Uterus (tissue), 4 donors: Measurements from ENCODE around the gene ASXL3. TPM values are rescaled to one million over a fixed set of nuclear protein-coding genes. Genes with fewer than 3 reads are reported as not detected.

Source experiments
- DNase-seq, 2 donors: peaks; one replicate each; pipeline ENCODE4 v3.0.0-alpha.2; 2019 to 2020
- H3K27ac ChIP-seq, 2 donors: fragments of 200-600 bp; sonication (generic); 1 replicate in 1 of 2; 2 replicates in 1 of 2; pipeline ENCODE4 v1.5.1; 2016 to 2018
- H3K27me3 ChIP-seq, 2 donors: fragments of 200-600 bp; sonication (generic); one replicate each; pipeline ENCODE4 v1.5.1; 2018 to 2019; ENCODE audit warnings: control low read depth in 1 of 2
- H3K36me3 ChIP-seq, 2 donors: fragments of 200-600 bp; sonication (generic); one replicate each; pipeline ENCODE4 v1.5.1; 2019; ENCODE audit warnings: control low read depth in 1 of 2
- H3K4me1 ChIP-seq, 2 donors: fragments of 200-600 bp; sonication (generic); one replicate each; pipeline ENCODE4 v1.5.1; 2018 to 2019; ENCODE audit warnings: control low read depth in 1 of 2
- H3K4me3 ChIP-seq, 2 donors: fragments of 200-600 bp; sonication (generic); 1 replicate in 1 of 2; 2 replicates in 1 of 2; pipeline ENCODE4 v1.5.1; 2018 to 2019; ENCODE audit warnings: mild to moderate bottlenecking in 1 of 2
- H3K9me3 ChIP-seq, 2 donors: fragments of 200-600 bp; sonication (generic); one replicate each; pipeline ENCODE4 v1.5.1; 2019; ENCODE audit warnings: control low read depth in 1 of 2
- POLR2A ChIP-seq, 2 donors: fragments of 450-650 bp; IDR thresholded peaks; one replicate each; pipeline ENCODE4 v1.6.1; 2016; ENCODE audit warnings: antibody characterized with exemption in 2 of 2, mild to moderate bottlenecking in 1 of 2, moderate library complexity in 1 of 2
- intact Hi-C: fragments of 100-400 bp; cut with DNase I; formaldehyde crosslinking; loops from one replicate; pipeline ENCODE4 v1.15.1; 2023; ENCODE audit warnings: low total_unique reads
- total RNA-seq, 4 donors: library from RNA; depleted of rRNA in 3 of 4; stranded (reverse); fragments of >200 nt in 3 of 4; gene quantifications; one replicate each; pipeline versions ENCODE4 v1.1.0 to v1.2.4, GENCODE V29; 2014 to 2023
- TF ChIP-seq, protein P1 (sequence below), 4 experiments: fragments of 200-600 bp in 2 of 4; fragments of 450-650 bp in 2 of 4; sonication (generic) in 2 of 4; IDR thresholded peaks; one replicate each; pipeline ENCODE4 v1.5.1; 2016 to 2019; ENCODE audit warnings: antibody characterized with exemption in 4 of 4, mild to moderate bottlenecking in 2 of 4, moderate library complexity in 1 of 4
- donor health status: DM: yes; HTN: yes; CAD: no.

The ASXL3 gene
- total RNA-seq, 4 donors from 2014 or later: 1.0 to 25.0 (median 8.3) TPM

DNA sequence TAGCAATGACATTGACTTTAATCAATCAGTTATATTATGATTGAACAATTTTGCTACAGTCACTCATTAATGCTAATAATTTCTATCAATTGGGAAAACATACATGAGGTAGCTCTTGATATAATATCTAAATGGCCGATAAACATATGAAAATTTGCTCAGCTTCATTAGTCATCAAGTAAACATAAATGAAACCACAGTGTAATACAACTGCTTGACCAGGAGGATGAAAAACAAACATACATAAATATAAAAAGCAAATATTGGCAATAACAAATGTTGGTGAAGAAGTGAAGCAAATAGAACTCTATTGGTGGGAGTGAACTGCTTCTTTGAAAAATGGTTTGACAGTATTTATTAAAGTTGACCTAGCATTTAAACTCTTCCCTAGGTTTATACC is 130.9 kb downstream of the ASXL3 start:
- intact Hi-C loops: no loop called here
- Histone ChIP-seq H3K4me3 (no peak overlapping the region), H3K9me3 (no peaks in the 10 kb centered on the region), H3K36me3 (no peaks in the 10 kb centered on the region), H3K27ac (no peak overlapping the region), H3K27me3 (no peaks in the 10 kb centered on the region), H3K4me1 (no peaks in the 10 kb centered on the region)
- DNase-seq: no peak
- TF ChIP-seq POLR2A (IDR thresholded peaks at IDR 0.05): no peak
- TF ChIP-seq, protein P1, sequence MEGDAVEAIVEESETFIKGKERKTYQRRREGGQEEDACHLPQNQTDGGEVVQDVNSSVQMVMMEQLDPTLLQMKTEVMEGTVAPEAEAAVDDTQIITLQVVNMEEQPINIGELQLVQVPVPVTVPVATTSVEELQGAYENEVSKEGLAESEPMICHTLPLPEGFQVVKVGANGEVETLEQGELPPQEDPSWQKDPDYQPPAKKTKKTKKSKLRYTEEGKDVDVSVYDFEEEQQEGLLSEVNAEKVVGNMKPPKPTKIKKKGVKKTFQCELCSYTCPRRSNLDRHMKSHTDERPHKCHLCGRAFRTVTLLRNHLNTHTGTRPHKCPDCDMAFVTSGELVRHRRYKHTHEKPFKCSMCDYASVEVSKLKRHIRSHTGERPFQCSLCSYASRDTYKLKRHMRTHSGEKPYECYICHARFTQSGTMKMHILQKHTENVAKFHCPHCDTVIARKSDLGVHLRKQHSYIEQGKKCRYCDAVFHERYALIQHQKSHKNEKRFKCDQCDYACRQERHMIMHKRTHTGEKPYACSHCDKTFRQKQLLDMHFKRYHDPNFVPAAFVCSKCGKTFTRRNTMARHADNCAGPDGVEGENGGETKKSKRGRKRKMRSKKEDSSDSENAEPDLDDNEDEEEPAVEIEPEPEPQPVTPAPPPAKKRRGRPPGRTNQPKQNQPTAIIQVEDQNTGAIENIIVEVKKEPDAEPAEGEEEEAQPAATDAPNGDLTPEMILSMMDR (IDR thresholded peaks at IDR 0.05): no peak

DNA sequence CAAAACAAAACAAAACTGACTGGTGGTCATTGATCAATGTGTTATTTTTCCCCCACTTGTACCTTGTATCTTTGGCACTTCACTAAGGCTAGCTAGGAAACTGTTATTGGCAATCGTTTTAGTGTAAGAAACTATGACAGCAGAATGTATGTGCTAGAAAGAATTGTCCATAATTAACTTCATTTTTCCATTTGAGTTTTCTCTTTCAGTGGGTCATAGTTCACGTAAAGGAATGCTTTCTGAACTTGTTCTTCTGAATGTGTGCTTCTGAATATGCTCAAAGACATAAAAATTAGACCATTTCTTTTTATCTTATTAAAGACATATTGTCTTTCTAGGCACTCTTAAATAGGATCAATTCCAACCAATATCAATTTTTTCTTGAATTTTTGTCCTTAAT is 132.2 kb downstream of the ASXL3 start:
- Histone ChIP-seq H3K9me3 (no peaks in the 10 kb centered on the region), H3K4me3 (no peak overlapping the region), H3K27ac (no peak overlapping the region), H3K36me3 (no peaks in the 10 kb centered on the region), H3K27me3 (no peaks in the 10 kb centered on the region), H3K4me1 (no peaks in the 10 kb centered on the region)
- TF ChIP-seq, protein P1 (IDR thresholded peaks at IDR 0.05): no peak
- no peak for TF ChIP-seq POLR2A (IDR thresholded peaks at IDR 0.05)
- no peak for DNase-seq
- intact Hi-C loops: no loop called here

DNA sequence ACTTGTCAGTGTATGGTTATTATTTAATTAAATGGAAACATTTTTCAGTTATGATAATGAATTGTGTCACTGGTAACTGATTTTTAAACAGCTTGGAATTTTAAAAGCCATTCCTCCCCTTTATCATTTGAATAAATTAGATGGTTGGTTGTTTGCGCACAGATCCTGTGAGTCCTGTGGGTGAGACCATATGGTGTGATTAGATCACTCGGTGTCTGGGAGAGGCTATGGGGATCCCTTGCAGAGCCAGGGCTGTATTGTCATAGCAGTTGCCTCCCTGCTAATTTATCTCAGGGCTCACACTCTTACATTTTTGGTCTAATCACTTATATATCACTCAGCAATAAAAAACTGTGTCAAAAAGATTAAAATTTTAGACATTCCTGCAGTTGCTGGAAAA is 133.5 kb downstream of the ASXL3 start:
- Histone ChIP-seq H3K27me3 (no peaks in the 10 kb centered on the region), H3K4me3 (no peak overlapping the region), H3K27ac (no peak overlapping the region), H3K36me3 (no peaks in the 10 kb centered on the region), H3K4me1 (no peaks in the 10 kb centered on the region), H3K9me3 (no peaks in the 10 kb centered on the region)
- TF ChIP-seq, protein P1 (IDR thresholded peaks at IDR 0.05): no peak
- no peak for TF ChIP-seq POLR2A (IDR thresholded peaks at IDR 0.05)
- DNase-seq: no peak
- intact Hi-C loops: no loop called here

- H3K36me3 ChIP-seq: no peaks in the 10 kb centered on the region
- H3K4me3 ChIP-seq: no peak overlapping the region
- TF ChIP-seq POLR2A (IDR thresholded peaks at IDR 0.05): no peak
- TF ChIP-seq, protein P1 (IDR thresholded peaks at IDR 0.05): no peak
- no peaks in the 10 kb centered on the region for H3K9me3 ChIP-seq
- no peaks in the 10 kb centered on the region for H3K4me1 ChIP-seq
- no peak for DNase-seq
- H3K27ac ChIP-seq: no peak overlapping the region
- H3K27me3 ChIP-seq: no peaks in the 10 kb centered on the region
- intact Hi-C loops: no loop called here
Observed at GRCh38 chr18:33712719-33713118, 134.7 kb downstream of the ASXL3 start.

DNA sequence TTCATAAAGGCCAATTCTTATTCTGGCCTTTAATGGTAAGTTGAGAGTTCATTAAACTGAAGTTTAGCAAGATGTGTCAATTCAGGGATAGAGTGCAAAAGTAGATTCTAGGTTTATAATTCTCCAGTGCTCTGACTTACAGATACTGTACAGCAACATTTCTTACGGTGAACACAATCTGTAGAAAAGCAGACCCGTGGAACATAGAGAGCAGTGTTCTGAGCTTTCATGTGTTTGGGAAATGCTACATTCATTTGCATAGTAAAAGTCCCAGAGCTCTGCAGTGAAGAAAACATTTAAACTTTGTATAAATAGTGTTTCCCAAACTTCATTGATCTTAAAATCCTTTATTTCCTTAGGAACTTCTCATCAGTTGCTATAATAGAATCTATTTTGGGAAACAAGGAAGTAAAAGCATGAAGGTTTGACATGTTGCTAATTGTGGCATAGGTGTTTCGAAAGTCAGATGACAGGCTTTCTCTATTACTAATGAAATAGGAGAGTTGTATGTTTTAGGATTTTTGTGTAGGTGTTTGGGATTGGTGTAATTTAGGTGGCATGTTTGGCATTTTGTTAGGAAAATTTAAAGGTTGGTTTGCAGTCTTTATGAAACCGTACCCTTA is 138.2 kb downstream of the ASXL3 start:
- no peak overlapping the region for H3K4me3 ChIP-seq
- TF ChIP-seq, protein P1 (IDR thresholded peaks at IDR 0.05): no peak
- no peak for TF ChIP-seq POLR2A (IDR thresholded peaks at IDR 0.05)
- no peaks in the 10 kb centered on the region for H3K4me1 ChIP-seq
- no peaks in the 10 kb centered on the region for H3K36me3 ChIP-seq
- no peaks in the 10 kb centered on the region for H3K9me3 ChIP-seq
- no peak for DNase-seq
- intact Hi-C loops: no loop called here
- H3K27me3 ChIP-seq: no peaks in the 10 kb centered on the region
- H3K27ac ChIP-seq: no peak overlapping the region
